ENCODE data around the gene ANXA7.

DNA sequence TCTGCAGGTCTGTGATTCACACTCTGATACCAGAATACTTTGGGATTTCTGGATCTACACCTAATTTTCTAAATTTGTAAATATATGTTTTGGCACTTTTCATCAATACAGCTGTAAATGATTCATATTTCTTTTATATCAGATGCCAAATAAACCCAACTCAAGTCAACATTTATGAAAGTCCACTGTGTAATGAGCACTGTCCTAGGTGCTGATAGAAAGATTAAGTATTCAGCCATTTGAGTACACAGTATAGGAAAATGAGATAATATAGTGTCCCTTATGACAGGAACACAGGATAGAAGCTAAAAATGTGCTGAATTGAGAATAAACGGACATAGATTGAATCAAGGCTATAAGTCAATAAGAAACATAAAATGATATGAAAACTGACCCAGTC, 6.4 kb downstream of the ANXA7 start:
- TF ChIP-seq, protein P1, sequence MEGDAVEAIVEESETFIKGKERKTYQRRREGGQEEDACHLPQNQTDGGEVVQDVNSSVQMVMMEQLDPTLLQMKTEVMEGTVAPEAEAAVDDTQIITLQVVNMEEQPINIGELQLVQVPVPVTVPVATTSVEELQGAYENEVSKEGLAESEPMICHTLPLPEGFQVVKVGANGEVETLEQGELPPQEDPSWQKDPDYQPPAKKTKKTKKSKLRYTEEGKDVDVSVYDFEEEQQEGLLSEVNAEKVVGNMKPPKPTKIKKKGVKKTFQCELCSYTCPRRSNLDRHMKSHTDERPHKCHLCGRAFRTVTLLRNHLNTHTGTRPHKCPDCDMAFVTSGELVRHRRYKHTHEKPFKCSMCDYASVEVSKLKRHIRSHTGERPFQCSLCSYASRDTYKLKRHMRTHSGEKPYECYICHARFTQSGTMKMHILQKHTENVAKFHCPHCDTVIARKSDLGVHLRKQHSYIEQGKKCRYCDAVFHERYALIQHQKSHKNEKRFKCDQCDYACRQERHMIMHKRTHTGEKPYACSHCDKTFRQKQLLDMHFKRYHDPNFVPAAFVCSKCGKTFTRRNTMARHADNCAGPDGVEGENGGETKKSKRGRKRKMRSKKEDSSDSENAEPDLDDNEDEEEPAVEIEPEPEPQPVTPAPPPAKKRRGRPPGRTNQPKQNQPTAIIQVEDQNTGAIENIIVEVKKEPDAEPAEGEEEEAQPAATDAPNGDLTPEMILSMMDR (IDR thresholded peaks at IDR 0.05; ENCODE audit: extremely low read depth in 1 of 2, insufficient read depth in 1 of 2, low read depth in 1 of 2, low read length in 2 of 2): no peak
- TF ChIP-seq POLR2A (IDR thresholded peaks at IDR 0.05; ENCODE audit: low read depth, low read length) (no peak), GATA2 (IDR thresholded peaks at IDR 0.05; ENCODE audit: insufficient read depth, insufficient read length, low read depth, low read length) (no peak), POLR2AphosphoS5 (IDR thresholded peaks at IDR 0.05; ENCODE audit: insufficient read depth, low read depth, low read length) (no peak), EZH2 (IDR thresholded peaks at IDR 0.05; ENCODE audit: borderline replicate concordance, low read depth, low read length, severe bottlenecking) (no peak), MYC (IDR thresholded peaks at IDR 0.05; ENCODE audit: low read depth, low read length) (no peak), FOS (IDR thresholded peaks at IDR 0.05; ENCODE audit: borderline replicate concordance, insufficient read depth, low read length) (no peak)
- TF ChIP-seq, protein P2, sequence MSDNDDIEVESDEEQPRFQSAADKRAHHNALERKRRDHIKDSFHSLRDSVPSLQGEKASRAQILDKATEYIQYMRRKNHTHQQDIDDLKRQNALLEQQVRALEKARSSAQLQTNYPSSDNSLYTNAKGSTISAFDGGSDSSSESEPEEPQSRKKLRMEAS (IDR thresholded peaks at IDR 0.05; ENCODE audit: insufficient read depth, insufficient read length): no peak

All from endothelial cell of umbilical vein (primary cell).